ENCODE data around the gene PTPRG. TPM values are rescaled to one million over a fixed set of nuclear protein-coding genes. Genes with fewer than 3 reads are reported as not detected.

PTPRG gene
- total and polyA plus RNA-seq, 10 of the 15 experiments (the other 5 are each of a cell fraction or from before 2014, with no cell fraction given) = 0.29 to 20.7 (median 1.4) TPM

DNA sequence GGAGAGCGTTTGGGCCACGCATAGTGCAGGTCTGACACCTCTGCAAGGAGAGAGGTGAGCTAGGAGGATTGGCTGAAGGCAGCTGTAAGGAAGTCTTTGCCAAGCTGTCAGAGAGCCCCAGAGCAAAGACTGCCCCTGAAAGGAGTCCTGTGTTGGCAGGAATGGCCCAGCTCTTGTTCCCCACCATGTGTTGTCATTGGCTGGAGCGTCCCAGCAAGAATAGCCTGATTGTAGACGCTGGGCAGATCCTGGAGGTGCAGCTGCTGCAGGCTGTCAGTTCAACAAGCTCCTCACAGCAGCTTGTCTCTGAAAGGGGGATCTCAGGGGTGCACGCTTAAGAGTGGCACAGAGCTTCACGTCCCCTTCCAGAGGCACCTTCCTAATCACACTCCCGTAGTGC is 574.4 kb downstream of the PTPRG start (continued):
- TF ChIP-seq SREBF1 (IDR thresholded peaks at IDR 0.05; ENCODE audit: low read length) (no peak), SP1 (IDR thresholded peaks at IDR 0.05; ENCODE audit: low read depth, low read length) (no peak), SIX5 (IDR thresholded peaks at IDR 0.05; ENCODE audit: low read depth, low read length, severe bottlenecking) (no peak)
- TF ChIP-seq, protein P1, sequence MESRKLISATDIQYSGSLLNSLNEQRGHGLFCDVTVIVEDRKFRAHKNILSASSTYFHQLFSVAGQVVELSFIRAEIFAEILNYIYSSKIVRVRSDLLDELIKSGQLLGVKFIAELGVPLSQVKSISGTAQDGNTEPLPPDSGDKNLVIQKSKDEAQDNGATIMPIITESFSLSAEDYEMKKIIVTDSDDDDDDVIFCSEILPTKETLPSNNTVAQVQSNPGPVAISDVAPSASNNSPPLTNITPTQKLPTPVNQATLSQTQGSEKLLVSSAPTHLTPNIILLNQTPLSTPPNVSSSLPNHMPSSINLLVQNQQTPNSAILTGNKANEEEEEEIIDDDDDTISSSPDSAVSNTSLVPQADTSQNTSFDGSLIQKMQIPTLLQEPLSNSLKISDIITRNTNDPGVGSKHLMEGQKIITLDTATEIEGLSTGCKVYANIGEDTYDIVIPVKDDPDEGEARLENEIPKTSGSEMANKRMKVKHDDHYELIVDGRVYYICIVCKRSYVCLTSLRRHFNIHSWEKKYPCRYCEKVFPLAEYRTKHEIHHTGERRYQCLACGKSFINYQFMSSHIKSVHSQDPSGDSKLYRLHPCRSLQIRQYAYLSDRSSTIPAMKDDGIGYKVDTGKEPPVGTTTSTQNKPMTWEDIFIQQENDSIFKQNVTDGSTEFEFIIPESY (IDR thresholded peaks at IDR 0.05) = no peak

DNA sequence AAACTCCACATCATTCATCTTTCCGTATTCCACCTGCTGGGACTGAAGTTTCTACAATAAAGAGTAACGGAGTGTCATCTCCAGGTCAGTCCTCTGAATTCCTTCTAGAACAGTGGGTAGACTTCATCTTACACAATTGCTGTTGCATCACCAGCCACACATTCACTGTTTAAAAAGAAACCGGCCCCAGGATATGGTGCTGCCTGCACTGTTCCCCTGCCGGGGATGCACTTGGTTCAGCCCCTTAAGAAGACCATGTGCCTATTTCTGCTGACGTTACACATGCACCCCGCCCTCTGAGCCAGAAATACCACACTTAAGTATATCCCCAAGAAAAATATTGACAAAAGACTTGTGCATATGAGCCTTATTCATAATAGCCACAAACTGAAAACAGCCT is 578.6 kb downstream of the PTPRG start:
- Histone ChIP-seq H3K27me3 (replicated peaks in 1 of 2; ENCODE audit: control insufficient read depth in 2 of 2, insufficient read depth in 2 of 2, low read length in 1 of 2) (no peaks in the 10 kb centered on the region), H3K79me2 (ENCODE audit: control insufficient read depth, insufficient read depth, low read length) (no peaks in the 10 kb centered on the region), H2AFZ (ENCODE audit: control insufficient read depth, low read depth, low read length) (no peak overlapping the region), H3K9me3 (replicated peaks; ENCODE audit: control insufficient read depth, insufficient read depth, low read length) (no peaks in the 10 kb centered on the region), H3K36me3 (ENCODE audit: control insufficient read depth in 2 of 2, insufficient read depth in 2 of 2, low read length in 1 of 2) (no peaks in the 10 kb centered on the region), H3K4me3 (no peak overlapping the region), H3K9ac (ENCODE audit: control insufficient read depth, insufficient read depth, low read length) (no peak overlapping the region), H4K20me1 (ENCODE audit: control insufficient read depth, insufficient read depth) (no peaks in the 10 kb centered on the region; the same call in 1 of the 2 replicates), H3K4me1 (ENCODE audit: control insufficient read depth, insufficient read depth, low read length) (no peaks in the 10 kb centered on the region), H3K4me2 (ENCODE audit: control insufficient read depth, insufficient read depth) (no peak overlapping the region), H3K27ac (ENCODE audit: control insufficient read depth, insufficient read depth) (no peak overlapping the region)
- ChIA-PET POLR2A (interaction anchor here (0.7 kb wide), 1 partner anchor 18 kb away, joined by 8 read pairs; no protein-coding TSS in a partner anchor), CTCF (interaction anchor here (1.3 to 1.5 kb wide), 3 partner anchors 47 to 574 kb away, joined by 4 to 5 read pairs (median 4); no protein-coding TSS in a partner anchor), SMC1A (ENCODE audit: uncharacterized antibody, unreplicated experiment) (interaction anchor here (0.8 to 1.9 kb wide), 3 partner anchors 8 to 11 kb away, joined by 3 to 8 read pairs (median 6); no protein-coding TSS in a partner anchor), RAD21 (ENCODE audit: unreplicated experiment) (interaction anchor here (0.9 kb wide), 1 partner anchor 282 kb away, joined by 3 read pairs; no protein-coding TSS in a partner anchor)
- in situ Hi-C loops (cut with MboI) = no loop called here
- intact Hi-C loops (cut with micrococcal nuclease; ENCODE audit: unreplicated experiment) = no loop called here
- FAIRE-seq = no peak
- ATAC-seq = no peak
- no peak for DNase-seq (ENCODE audit: low read depth, low spot score)
- no TSS peak for BruUV-seq (replicated peaks)
- 40% methylated on average over 5 of the region's 6 CpGs for WGBS (ENCODE audit: insufficient coverage, insufficient replicate concordance, low lambda C conversion rate, missing lambda C conversion rate)
- TF ChIP-seq SUZ12 (IDR thresholded peaks at IDR 0.05; ENCODE audit: unreplicated experiment) = no peak
- TF ChIP-seq, protein P2, sequence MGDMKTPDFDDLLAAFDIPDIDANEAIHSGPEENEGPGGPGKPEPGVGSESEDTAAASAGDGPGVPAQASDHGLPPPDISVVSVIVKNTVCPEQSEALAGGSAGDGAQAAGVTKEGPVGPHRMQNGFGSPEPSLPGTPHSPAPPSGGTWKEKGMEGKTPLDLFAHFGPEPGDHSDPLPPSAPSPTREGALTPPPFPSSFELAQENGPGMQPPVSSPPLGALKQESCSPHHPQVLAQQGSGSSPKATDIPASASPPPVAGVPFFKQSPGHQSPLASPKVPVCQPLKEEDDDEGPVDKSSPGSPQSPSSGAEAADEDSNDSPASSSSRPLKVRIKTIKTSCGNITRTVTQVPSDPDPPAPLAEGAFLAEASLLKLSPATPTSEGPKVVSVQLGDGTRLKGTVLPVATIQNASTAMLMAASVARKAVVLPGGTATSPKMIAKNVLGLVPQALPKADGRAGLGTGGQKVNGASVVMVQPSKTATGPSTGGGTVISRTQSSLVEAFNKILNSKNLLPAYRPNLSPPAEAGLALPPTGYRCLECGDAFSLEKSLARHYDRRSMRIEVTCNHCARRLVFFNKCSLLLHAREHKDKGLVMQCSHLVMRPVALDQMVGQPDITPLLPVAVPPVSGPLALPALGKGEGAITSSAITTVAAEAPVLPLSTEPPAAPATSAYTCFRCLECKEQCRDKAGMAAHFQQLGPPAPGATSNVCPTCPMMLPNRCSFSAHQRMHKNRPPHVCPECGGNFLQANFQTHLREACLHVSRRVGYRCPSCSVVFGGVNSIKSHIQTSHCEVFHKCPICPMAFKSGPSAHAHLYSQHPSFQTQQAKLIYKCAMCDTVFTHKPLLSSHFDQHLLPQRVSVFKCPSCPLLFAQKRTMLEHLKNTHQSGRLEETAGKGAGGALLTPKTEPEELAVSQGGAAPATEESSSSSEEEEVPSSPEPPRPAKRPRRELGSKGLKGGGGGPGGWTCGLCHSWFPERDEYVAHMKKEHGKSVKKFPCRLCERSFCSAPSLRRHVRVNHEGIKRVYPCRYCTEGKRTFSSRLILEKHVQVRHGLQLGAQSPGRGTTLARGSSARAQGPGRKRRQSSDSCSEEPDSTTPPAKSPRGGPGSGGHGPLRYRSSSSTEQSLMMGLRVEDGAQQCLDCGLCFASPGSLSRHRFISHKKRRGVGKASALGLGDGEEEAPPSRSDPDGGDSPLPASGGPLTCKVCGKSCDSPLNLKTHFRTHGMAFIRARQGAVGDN (IDR thresholded peaks at IDR 0.05) = no peak
- TF ChIP-seq STAT3 (IDR thresholded peaks at IDR 0.05; ENCODE audit: low read depth, low read length) = no peak
- TF ChIP-seq, protein P3, sequence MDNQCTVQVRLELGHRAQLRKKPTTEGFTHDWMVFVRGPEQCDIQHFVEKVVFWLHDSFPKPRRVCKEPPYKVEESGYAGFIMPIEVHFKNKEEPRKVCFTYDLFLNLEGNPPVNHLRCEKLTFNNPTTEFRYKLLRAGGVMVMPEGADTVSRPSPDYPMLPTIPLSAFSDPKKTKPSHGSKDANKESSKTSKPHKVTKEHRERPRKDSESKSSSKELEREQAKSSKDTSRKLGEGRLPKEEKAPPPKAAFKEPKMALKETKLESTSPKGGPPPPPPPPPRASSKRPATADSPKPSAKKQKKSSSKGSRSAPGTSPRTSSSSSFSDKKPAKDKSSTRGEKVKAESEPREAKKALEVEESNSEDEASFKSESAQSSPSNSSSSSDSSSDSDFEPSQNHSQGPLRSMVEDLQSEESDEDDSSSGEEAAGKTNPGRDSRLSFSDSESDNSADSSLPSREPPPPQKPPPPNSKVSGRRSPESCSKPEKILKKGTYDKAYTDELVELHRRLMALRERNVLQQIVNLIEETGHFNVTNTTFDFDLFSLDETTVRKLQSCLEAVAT (IDR thresholded peaks at IDR 0.05) = no peak
- TF ChIP-seq JUND (IDR thresholded peaks at IDR 0.05; ENCODE audit: low read depth, low read length) = no peak
- TF ChIP-seq CHD4 (IDR thresholded peaks at IDR 0.05) = no peak
- TF ChIP-seq GABPA (IDR thresholded peaks at IDR 0.05; ENCODE audit: low read depth) = no peak
- no peak for TF ChIP-seq CBX3 (IDR thresholded peaks at IDR 0.05; ENCODE audit: borderline replicate concordance, low read depth)
- TF ChIP-seq SUPT20H (IDR thresholded peaks at IDR 0.05; ENCODE audit: borderline replicate concordance, control insufficient read depth, low read depth, low read length) = no peak
- no peak for TF ChIP-seq TCF3 (IDR thresholded peaks at IDR 0.05; ENCODE audit: borderline replicate concordance, insufficient read depth, low read depth, low read length)
- no peak for TF ChIP-seq KAT2A (conservative IDR thresholded peaks at IDR 0.05; ENCODE audit: control insufficient read depth, low read depth, low read length)
- TF ChIP-seq SMARCA5 (IDR thresholded peaks at IDR 0.05) = no peak
- TF ChIP-seq MTA3 (IDR thresholded peaks at IDR 0.05; ENCODE audit: borderline replicate concordance, low read length) = no peak
